HepG2 (cell line): ENCODE data around the gene PRADC1. TPM values are rescaled to one million over a fixed set of nuclear protein-coding genes. Genes with fewer than 3 reads are reported as not detected.

Experiments
- AGO1 ChIP-seq: fragments of 200-400 bp; formaldehyde crosslinking; IDR thresholded peaks from 2 replicates; pipeline ENCODE4 v1.6.1; 2017; ENCODE audit warnings: mild to moderate bottlenecking, low read depth, low read length, moderate library complexity; ENCODE audit not compliant: poor library complexity, severe bottlenecking
- BCLAF1 ChIP-seq: fragments of 450-650 bp; IDR thresholded peaks from 2 replicates; pipeline ENCODE4 v1.6.1; 2017; ENCODE audit warnings: mild to moderate bottlenecking
- E2F2 ChIP-seq: sonication (generic); formaldehyde crosslinking; IDR thresholded peaks from 2 replicates; pipeline ENCODE4 v1.4.0; 2020; ENCODE audit warnings: missing genetic modification reagents, borderline replicate concordance
- ELF4 ChIP-seq: sonication (generic); formaldehyde crosslinking; IDR thresholded peaks from 2 replicates; pipeline ENCODE4 v1.5.0; 2020; ENCODE audit warnings: missing genetic modification reagents, mild to moderate bottlenecking, moderate library complexity, borderline replicate concordance
- FOXA1 ChIP-seq, 2 experiments: fragments of 450-650 bp in 1 of 2; sonication (generic) in 1 of 2; formaldehyde crosslinking in 1 of 2; IDR thresholded peaks; 2 replicates each; pipeline versions ENCODE4 v1.4.0 to v1.6.1; 2016 to 2020; ENCODE audit warnings: missing genetic modification reagents in 1 of 2
- JUNB ChIP-seq: sonication (generic); formaldehyde crosslinking; IDR thresholded peaks from 2 replicates; pipeline ENCODE4 v1.8.0; 2022; ENCODE audit warnings: missing genetic modification reagents, mild to moderate bottlenecking, borderline replicate concordance
- KAT7 ChIP-seq: IDR thresholded peaks from 2 replicates; pipeline ENCODE4 v1.6.1; 2018; ENCODE audit warnings: borderline replicate concordance, missing compliant biosample characterization
- MIER2 ChIP-seq: IDR thresholded peaks from 2 replicates; pipeline ENCODE4 v1.6.1; 2016; ENCODE audit warnings: missing biosample characterization, missing genetic modification reagents
- NFYB ChIP-seq: sonication (generic); formaldehyde crosslinking; IDR thresholded peaks from 2 replicates; pipeline ENCODE4 v1.4.0; 2020; ENCODE audit warnings: missing genetic modification reagents
- PBX2 ChIP-seq: IDR thresholded peaks from 2 replicates; pipeline ENCODE4 v1.6.1; 2016; ENCODE audit warnings: control low read depth
- POLR2G ChIP-seq: fragments of 200-400 bp; formaldehyde crosslinking; IDR thresholded peaks from 2 replicates; pipeline ENCODE4 v1.6.1; 2018; ENCODE audit warnings: mild to moderate bottlenecking, low read depth, low read length, moderate library complexity
- SMAD3 ChIP-seq: sonication (generic); formaldehyde crosslinking; IDR thresholded peaks from 2 replicates; pipeline ENCODE4 v1.4.0; 2020; ENCODE audit warnings: missing genetic modification reagents
- SMARCC2 ChIP-seq: fragments of 450-650 bp; IDR thresholded peaks from 2 replicates; pipeline ENCODE4 v1.6.1; 2017; ENCODE audit warnings: antibody characterized with exemption, mild to moderate bottlenecking
- TCF12 ChIP-seq, 2 experiments: fragments of 450-650 bp in 1 of 2; sonication (generic) in 1 of 2; formaldehyde crosslinking in 1 of 2; IDR thresholded peaks; 2 replicates each; pipeline versions ENCODE4 v1.6.1 to v1.8.0; 2017 to 2022; ENCODE audit warnings: antibody characterized with exemption in 1 of 2, mild to moderate bottlenecking in 1 of 2, missing genetic modification reagents in 1 of 2, moderate library complexity in 1 of 2
- TFDP1 ChIP-seq: IDR thresholded peaks from 2 replicates; pipeline ENCODE4 v1.6.1; 2016; ENCODE audit warnings: missing compliant biosample characterization, missing genetic modification reagents, borderline replicate concordance
- USF2 ChIP-seq, 2 experiments: sonication (generic) in 1 of 2; formaldehyde crosslinking in 1 of 2; IDR thresholded peaks; 2 replicates each; pipeline versions ENCODE4 v1.5.1 to v1.6.1; 2011 to 2020; ENCODE audit warnings: borderline replicate concordance in 1 of 2, low read depth in 1 of 2, low read length in 1 of 2, mild to moderate bottlenecking in 1 of 2, missing genetic modification reagents in 1 of 2, moderate library complexity in 1 of 2
- ZFP37 ChIP-seq: sonication (generic); formaldehyde crosslinking; IDR thresholded peaks from 2 replicates; pipeline ENCODE4 v1.4.0; 2020; ENCODE audit warnings: missing genetic modification reagents, borderline replicate concordance
- ZFP62 ChIP-seq: sonication (generic); formaldehyde crosslinking; IDR thresholded peaks from 2 replicates; pipeline ENCODE4 v1.4.0; 2020; ENCODE audit warnings: missing genetic modification reagents
- polyA plus RNA-seq, 8 experiments: library from polyadenylated mRNA; depleted of rRNA in 3 of 8; stranded (reverse) in 7 of 8; unstranded in 1 of 8; fragments of >200 nt; fragmentation: Illumina TruSeq in 4 of 8; extraction: Trizol in 4 of 8; gene quantifications; 2 replicates each; pipeline versions ENCODE4 v1.2.1 to v1.2.3, GENCODE V29; 2011 to 2016; ENCODE audit warnings: low read depth in 4 of 8, missing spikeins in 1 of 8, mixed read lengths in 1 of 8; ENCODE audit not compliant: insufficient read depth in 1 of 8
- total RNA-seq, 5 experiments: library from RNA; depleted of rRNA; stranded (reverse); fragments of >200 nt; fragmentation: Illumina TruSeq; extraction: Trizol; gene quantifications; 2 replicates each; pipeline ENCODE4 v1.2.3, GENCODE V29; 2016; ENCODE audit warnings: low read depth in 1 of 5

PRADC1 gene
- total and polyA plus RNA-seq, 2 of the 13 experiments (the other 11 are each of a cell fraction or from before 2014, with no cell fraction given), result 12.1 to 37.2 TPM

GRCh38 chr2:73214120-73215035 is 18.7 kb downstream of the PRADC1 start, which contains the start of gene SMYD5 (continued):
- TF ChIP-seq USF2 (IDR thresholded peaks at IDR 0.05; ENCODE audit: low read depth, low read length) (no peak), USF2 (CRISPR knock-in tag; IDR thresholded peaks at IDR 0.05; ENCODE audit: borderline replicate concordance) (no peak), ZFP62 (no peak), POLR2G (peak; percentile 89), NFYB (CRISPR knock-in tag) (peak; percentile 34), ZFP37 (CRISPR knock-in tag) (peak; percentile 31; the same call in 1 of the 2 replicates), MIER2 (CRISPR knock-in tag) (no peak; the same call in 1 of the 2 replicates), SMARCC2 (no peak), FOXA1 (IDR thresholded peaks at IDR 0.05) (no peak), FOXA1 (CRISPR knock-in tag; IDR thresholded peaks at IDR 0.05) (0 out of 2 replicates have a peak, but pooled peaks have one; percentile 6), TCF12 (IDR thresholded peaks at IDR 0.05) (no peak), TCF12 (CRISPR knock-in tag; IDR thresholded peaks at IDR 0.05) (no peak), E2F2 (CRISPR knock-in tag) (peak; percentile 18; the same call in 1 of the 2 replicates), BCLAF1 (no peak), TFDP1 (no peak), KAT7 (CRISPR knock-in tag) (peak; percentile 35; the same call in 1 of the 2 replicates), PBX2 (CRISPR knock-in tag) (no peak), SMAD3 (peak; percentile 90), JUNB (CRISPR knock-in tag) (no peak), AGO1 (no peak), ELF4 (CRISPR knock-in tag) (0 out of 2 replicates have a peak, but pooled peaks have one; percentile 12)
